Astrocyte of the cerebellum (primary cell): ENCODE results near the gene OMP.

Experiments used
- DNase-seq: peaks from one replicate; pipeline ENCODE4 v3.0.0-alpha.2; 2011; ENCODE audit warnings: low read depth
- H3K4me3 ChIP-seq: 2 replicates; pipeline ENCODE4 v1.5.1; 2011; ENCODE audit warnings: mild to moderate bottlenecking, low read depth, low read length, moderate library complexity
- in situ Hi-C: cut with HindIII; loops from 2 replicates; pipeline ENCODE4 v1.10.0; 2017; ENCODE audit warnings: low sequenced_read_pairs
- TF ChIP-seq, protein P1 (sequence below): IDR thresholded peaks from 2 replicates; pipeline ENCODE4 v1.5.1; 2012; ENCODE audit warnings: low read length, low read depth, moderate library complexity, mild to moderate bottlenecking; ENCODE audit errors: missing control alignments

Gene OMP, protein sequence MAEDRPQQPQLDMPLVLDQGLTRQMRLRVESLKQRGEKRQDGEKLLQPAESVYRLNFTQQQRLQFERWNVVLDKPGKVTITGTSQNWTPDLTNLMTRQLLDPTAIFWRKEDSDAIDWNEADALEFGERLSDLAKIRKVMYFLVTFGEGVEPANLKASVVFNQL

DNA sequence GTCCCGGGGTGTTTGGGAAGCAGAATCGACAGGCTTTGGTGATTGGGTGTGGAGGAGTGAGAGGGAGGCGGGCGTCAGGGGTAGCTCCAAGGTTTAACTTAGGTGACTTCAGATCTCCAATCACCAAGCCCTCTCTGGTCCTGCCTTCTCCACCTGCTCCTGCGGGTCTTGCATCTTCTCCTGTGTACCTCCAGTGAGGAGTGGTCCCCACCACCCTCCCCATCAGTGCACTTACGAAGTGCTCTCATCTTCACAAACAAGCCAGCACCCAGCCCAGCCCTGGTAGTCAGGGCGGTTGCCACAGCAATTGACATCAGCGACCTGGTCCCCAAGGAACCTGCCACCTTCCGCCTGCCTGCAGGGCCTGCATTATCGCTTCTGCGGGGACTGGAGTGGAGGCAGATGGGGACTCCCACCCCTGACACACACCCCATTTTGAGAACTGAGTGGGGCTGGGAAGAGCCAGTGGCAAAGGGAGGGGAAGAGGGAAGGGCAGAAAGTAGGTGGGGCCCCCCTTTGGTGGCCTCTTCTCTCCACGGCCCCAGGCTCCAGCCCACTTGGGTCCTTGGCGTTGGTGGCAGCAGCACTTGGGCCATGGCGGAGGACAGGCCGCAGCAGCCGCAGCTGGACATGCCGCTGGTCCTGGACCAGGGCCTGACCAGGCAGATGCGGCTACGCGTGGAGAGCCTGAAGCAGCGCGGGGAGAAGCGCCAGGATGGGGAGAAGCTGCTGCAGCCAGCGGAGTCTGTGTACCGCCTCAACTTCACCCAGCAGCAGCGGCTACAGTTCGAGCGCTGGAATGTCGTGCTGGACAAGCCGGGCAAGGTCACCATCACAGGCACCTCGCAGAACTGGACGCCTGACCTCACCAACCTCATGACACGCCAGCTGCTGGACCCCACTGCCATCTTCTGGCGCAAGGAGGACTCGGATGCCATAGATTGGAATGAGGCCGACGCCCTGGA, at the start of gene OMP:
Gene OMP (plus strand): TSS at position 595 of the 965 bp plus-strand sequence. CDS start 0 bp downstream, at position 595.
- in situ Hi-C loops: no loop called here

DNA sequence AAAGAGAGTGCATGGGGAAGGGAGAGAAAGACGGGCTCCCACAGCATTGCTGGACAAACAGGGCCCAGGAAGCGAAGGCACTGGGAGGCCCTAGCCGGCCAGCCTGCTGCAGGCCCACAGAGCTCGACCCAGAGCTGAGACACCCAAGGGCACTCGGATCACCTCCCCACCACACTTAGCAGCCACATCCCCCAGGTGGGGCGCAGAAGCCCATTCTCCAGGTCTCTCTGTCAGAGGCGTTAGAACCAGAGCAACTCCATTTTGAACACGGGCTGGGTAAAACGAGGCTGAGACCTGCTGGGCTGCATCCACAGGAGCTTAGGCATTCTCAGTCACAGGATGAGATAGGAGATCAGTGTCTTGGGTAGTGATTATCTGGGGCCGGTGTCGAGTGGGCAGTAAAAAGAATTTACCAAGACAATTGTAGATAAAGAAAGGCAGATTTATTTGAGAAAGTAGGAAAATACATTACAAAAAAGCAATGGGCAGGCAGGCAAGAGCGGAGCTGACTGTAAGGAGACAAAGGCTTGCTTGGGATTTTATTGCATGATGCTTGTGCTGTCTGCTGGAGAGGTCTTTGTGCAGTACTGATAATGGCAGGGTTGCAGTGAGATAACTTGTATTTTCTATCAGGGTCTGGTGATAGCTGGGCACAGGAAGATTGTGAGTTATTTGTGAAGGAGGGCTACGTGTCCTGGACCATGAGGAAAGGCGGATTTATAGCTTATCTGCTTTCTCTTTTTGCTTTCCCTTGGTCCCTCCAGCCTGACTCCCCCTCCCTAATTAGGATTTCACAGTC, 49.2 kb upstream of the OMP start:
- TF ChIP-seq, protein P1, sequence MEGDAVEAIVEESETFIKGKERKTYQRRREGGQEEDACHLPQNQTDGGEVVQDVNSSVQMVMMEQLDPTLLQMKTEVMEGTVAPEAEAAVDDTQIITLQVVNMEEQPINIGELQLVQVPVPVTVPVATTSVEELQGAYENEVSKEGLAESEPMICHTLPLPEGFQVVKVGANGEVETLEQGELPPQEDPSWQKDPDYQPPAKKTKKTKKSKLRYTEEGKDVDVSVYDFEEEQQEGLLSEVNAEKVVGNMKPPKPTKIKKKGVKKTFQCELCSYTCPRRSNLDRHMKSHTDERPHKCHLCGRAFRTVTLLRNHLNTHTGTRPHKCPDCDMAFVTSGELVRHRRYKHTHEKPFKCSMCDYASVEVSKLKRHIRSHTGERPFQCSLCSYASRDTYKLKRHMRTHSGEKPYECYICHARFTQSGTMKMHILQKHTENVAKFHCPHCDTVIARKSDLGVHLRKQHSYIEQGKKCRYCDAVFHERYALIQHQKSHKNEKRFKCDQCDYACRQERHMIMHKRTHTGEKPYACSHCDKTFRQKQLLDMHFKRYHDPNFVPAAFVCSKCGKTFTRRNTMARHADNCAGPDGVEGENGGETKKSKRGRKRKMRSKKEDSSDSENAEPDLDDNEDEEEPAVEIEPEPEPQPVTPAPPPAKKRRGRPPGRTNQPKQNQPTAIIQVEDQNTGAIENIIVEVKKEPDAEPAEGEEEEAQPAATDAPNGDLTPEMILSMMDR: no peak
- in situ Hi-C loops: no loop called here
- no peak for DNase-seq
- no peak overlapping the region for H3K4me3 ChIP-seq

More for the DNA sequence above, at the start of gene OMP:
- TF ChIP-seq, protein P1: no peak
- no peak within 1 kb of the TSS for H3K4me3 ChIP-seq
- DNase-seq: no peak

DNA sequence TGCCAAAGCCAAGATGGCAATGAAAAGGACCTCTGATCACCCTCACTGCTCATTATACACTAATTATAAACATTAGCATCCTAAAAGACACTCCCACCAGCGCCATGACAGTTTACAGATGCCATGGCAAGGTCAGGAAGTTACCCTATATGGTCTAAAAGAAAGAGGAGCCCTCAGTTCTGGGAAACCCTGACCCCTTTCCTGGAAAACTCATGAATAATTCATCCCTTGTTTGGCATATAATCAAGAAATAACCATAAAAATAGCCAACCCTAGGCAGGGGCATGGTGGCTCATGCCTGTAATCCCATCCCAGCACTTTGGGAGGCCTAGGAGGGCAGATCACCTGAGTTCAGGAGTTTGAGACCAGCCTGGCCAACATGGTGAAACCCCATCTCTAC, 48.6 kb upstream of the OMP start:
- H3K4me3 ChIP-seq: no peak overlapping the region
- TF ChIP-seq, protein P1: no peak
- in situ Hi-C loops: no loop called here
- no peak for DNase-seq

DNA sequence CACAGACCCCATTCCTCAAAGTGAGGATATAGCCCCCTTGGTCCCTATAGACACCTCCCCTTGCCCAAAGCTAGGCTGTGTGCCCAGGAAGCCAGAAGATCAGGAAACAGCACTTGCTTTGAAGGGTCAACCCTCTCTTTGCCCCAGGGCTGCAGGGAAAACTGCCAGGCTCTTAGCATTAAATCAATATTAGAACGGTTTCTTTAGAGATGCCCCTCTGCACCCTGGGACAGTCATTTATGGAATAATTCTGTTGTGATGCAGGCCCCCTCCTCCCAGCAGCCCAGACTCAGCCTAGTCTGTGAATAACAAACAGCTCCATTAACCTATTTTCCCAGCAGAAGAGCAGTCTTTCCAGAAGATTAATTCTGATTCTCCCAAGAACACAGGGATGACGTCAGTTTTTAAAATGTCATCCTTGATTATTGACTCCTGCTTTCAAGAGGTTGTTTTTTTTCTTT, 47.5 kb upstream of the OMP start:
- TF ChIP-seq, protein P1: no peak
- in situ Hi-C loops: no loop called here

DNA sequence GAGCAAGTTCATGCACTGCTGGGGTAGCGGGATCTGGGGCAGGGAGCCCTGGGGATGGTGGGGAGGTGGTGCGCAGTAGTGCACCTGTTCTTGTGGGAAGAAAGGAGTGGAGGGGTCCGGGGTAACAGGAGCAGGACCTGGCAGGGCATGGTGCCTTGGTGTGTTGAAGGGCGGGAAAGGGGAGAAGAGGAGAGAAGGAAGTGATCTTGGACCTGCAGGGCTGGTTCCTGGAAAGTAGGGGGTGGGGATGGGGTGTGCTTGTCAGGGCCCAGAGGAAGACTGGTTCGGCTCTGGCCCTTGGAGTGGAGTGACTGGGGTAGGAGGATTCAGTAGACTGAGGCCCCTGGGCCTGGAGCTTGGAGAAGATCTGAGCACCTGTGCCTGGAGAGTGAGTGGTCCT, 46.7 kb upstream of the OMP start:
- no peak for DNase-seq
- no peak overlapping the region for H3K4me3 ChIP-seq
- in situ Hi-C loops: no loop called here
- TF ChIP-seq, protein P1: no peak

More for the DNA sequence above, 47.5 kb upstream of the OMP start:
- no peak overlapping the region for H3K4me3 ChIP-seq
- no peak for DNase-seq

DNA sequence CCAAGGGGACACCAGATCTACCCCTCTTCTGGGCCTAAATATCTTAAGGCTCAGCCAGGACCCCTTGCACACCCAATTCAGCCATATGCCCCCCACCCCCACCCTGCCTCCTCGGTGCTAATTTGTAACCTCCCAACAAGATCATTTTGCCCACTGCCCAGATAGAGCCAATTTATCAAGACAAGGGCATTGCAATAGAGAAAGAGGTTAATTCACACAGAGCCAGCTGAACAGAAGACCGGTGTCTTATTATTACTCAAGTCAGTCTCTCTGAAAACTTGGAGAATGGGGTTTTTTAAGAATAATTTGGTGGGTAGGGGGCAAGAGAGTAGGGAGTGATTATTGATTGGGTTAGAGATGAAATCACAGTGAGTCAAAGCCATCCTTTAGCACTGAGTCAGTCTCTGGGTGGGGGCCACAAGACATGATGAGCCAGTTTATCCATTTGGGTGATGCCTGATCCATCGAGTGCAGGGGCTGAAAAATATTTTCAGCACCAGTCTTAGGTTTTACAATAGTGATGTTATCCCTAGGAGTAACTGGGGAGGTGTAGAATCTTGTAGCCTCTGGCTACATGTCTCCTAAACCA, 45.7 kb upstream of the OMP start:
- DNase-seq: no peak
- TF ChIP-seq, protein P1: no peak
- H3K4me3 ChIP-seq: no peak overlapping the region
- in situ Hi-C loops: no loop called here
